ENCODE results near the gene ANGPTL4.
A peak's percentile ranks its signal among the peaks of the same experiment; 100 is the strongest.
"Not testable (repeated sequence)": the region's sequence is repeated elsewhere in the genome, so short reads cannot be mapped to it uniquely, and the experiment has no call there.

ANGPTL4 gene

GRCh38 chr19:8386419-8386818, 22.5 kb downstream of the ANGPTL4 start:
- H3K27me3 Mint-ChIP-seq; ATAC-seq (ENCODE audit: low read depth); H3K4me1 Mint-ChIP-seq; H3K4me3 Mint-ChIP-seq; H3K36me3 Mint-ChIP-seq; H3K9me3 Mint-ChIP-seq; DNase-seq (ENCODE audit: low spot score in 2 of 2); H3K27ac Mint-ChIP-seq: not testable (repeated sequence)

- Mint-ChIP-seq H3K27me3 (no peaks in the 10 kb centered on the region), H3K27ac (no peak overlapping the region), H3K4me3 (no peak overlapping the region), H3K4me1 (peaks cover 8% of the 10 kb centered on the region), H3K9me3 (no peaks in the 10 kb centered on the region), H3K36me3 (no peaks in the 10 kb centered on the region)
- DNase-seq (ENCODE audit: low spot score in 2 of 2) = no peak
- no peak for ATAC-seq (ENCODE audit: low read depth)
Observed at GRCh38 chr19:8386990-8387389, 23.0 kb downstream of the ANGPTL4 start.

DNA sequence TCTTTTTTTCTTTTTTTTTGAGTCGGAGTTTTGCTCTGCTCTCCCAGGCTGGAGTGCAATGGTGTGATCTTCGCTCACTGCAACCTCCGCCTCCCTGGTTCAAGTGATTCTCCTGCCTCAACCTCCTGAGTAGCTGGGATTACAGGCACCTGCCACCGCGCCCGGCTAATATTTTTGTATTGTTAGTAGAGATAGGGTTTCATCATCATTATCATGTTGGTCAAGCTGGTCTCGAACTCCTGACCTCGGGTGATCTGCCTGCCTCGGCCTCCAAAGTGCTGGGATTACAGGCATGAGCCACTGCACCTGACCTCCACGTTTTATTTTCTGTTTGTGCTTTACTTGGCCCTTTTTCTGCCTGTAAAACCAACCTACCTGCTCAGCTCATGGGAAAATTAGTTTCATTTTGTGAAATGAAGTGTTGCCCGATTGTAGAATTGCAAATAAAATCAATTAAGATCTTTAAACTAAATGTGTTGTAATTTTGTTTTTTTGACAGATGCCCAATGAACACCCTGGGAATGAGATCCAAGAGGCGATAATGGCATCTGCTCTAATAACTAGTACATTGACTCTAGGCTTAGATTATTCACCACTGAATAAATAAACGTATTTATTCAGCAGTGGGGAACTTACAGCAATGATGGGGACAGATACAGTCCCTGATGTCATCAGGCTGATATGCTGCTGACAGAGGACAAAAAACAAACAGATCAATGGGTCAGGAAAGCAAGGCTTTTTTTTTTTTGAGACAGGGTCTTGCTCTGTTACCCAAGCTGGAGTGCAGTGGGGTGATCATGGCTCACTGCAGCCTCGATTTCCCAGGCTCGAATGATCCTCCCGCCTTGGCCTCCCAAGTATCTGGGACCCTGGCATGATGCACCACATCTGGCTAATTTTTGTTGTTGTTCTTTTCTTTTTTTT, 24.0 kb downstream of the ANGPTL4 start:
- ATAC-seq (ENCODE audit: low read depth) (no peak), DNase-seq (ENCODE audit: low spot score in 2 of 2) (no peak)
- H3K27me3 Mint-ChIP-seq = no peaks in the 10 kb centered on the region
- H3K4me3 Mint-ChIP-seq = no peak overlapping the region
- H3K36me3 Mint-ChIP-seq = no peaks in the 10 kb centered on the region
- no peaks in the 10 kb centered on the region for H3K9me3 Mint-ChIP-seq
- H3K27ac Mint-ChIP-seq = peak overlapping the region; percentile 20
- H3K4me1 Mint-ChIP-seq = peaks cover 8% of the 10 kb centered on the region

DNA sequence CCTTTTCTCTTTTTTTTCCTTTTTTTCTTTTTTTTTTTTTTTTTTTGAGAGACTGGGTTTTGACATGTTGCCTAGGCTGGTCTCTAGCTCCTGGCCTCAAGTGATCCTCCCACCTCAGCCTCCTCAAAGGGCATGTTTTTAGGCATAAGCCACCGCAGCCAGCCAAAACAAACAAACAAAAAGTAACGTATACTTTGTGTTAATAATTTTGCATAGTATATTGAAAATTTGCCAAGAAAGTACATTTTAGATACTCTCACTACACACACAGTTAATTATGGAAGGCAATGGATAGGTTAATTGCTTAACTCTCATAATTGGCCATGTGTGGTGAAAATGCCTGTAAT, 24.6 kb downstream of the ANGPTL4 start:
- no peak for DNase-seq (ENCODE audit: low spot score in 2 of 2)
- Mint-ChIP-seq H3K9me3 (no peaks in the 10 kb centered on the region), H3K4me1 (peaks cover 8% of the 10 kb centered on the region), H3K4me3 (no peak overlapping the region), H3K27me3 (no peaks in the 10 kb centered on the region), H3K36me3 (no peaks in the 10 kb centered on the region), H3K27ac (no peak overlapping the region)
- no peak for ATAC-seq (ENCODE audit: low read depth)

DNA sequence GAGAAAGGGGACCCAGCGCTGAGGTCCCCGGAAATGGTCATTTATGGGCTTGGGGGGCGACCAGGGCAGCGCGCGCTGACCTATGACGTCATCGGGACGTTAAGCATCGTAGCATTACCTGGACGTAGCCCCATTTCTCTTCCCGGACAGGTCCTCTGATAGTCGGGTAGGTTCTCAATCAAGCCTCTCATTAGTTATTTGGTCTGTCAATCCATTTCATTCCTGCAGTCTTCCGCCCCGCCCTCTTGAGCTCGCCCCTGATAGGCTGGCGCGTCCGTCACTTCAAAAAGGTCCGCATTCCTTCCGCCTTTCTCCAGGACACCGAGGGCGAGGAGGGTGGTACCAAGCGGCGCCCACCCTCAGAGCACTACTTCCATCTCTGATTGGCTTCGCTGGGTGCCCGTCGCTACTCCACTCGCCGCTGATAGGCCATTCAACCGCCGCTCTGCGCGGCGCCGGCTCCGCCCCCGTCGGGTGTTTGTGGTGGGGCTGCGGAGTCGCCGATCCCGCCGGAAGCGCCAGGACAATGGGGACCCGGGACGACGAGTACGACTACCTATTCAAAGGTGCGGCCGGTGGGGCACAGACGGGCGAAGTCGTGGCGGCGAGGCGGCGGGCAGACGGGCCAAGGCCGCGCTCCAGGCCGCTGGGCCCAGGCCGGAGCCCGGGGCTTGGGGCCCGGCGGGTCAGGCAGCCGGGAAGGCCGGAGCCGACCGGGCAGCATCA, 26.1 kb downstream of the ANGPTL4 start, which contains the start of gene RAB11B:
Gene RAB11B (plus strand): TSS at position 470 of the 726 bp plus-strand sequence. CDS start 57 bp downstream, at position 527.
- DNase-seq (ENCODE audit: low spot score in 2 of 2) (peak; percentile 88 to 96), ATAC-seq (ENCODE audit: low read depth) (peak; percentile 85)
- H3K4me3 Mint-ChIP-seq = peak within 1 kb of the TSS; percentile 92
- peak within 1 kb of the TSS; percentile 88 for H3K27ac Mint-ChIP-seq
- H3K27me3 Mint-ChIP-seq = no peaks in the 10 kb centered on the region
- no peaks in the 10 kb centered on the region for H3K9me3 Mint-ChIP-seq
- H3K36me3 Mint-ChIP-seq = no peaks in the 10 kb centered on the region
- H3K4me1 Mint-ChIP-seq = peaks cover 11% of the 10 kb centered on the region

DNA sequence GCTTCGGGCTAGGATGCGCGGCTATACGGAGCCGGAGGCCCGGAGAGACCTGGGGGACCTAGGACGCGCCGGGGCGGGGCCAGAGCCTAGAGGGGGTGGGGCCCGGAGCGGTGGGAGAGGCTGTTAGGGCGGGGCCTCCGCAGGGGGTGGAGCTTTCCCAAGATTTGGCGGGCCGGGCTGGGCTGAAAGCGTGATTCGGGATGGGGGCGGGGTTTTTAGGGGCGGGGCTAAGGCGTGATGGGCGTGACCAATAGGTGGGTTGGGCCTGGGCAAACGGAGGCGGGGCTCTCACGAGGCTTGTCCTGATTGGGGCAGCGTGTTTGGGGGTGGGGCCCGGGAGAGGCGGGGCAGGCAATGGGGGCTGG, 26.6 kb downstream of the ANGPTL4 start:
- no peaks in the 10 kb centered on the region for H3K9me3 Mint-ChIP-seq
- DNase-seq (ENCODE audit: low spot score in 2 of 2) (peak; percentile 84 to 86), ATAC-seq (ENCODE audit: low read depth) (peak; percentile 58)
- peak overlapping the region; percentile 88 for H3K27ac Mint-ChIP-seq
- no peaks in the 10 kb centered on the region for H3K36me3 Mint-ChIP-seq
- H3K27me3 Mint-ChIP-seq = no peaks in the 10 kb centered on the region
- H3K4me3 Mint-ChIP-seq = peak overlapping the region; percentile 83
- H3K4me1 Mint-ChIP-seq = peaks cover 11% of the 10 kb centered on the region

GRCh38 chr19:8391198-8392016, 27.5 kb downstream of the ANGPTL4 start:
- H3K27ac Mint-ChIP-seq = no peak overlapping the region
- H3K9me3 Mint-ChIP-seq = no peaks in the 10 kb centered on the region
- ATAC-seq (ENCODE audit: low read depth) (no peak), DNase-seq (ENCODE audit: low spot score in 2 of 2) (no peak)
- no peaks in the 10 kb centered on the region for H3K27me3 Mint-ChIP-seq
- H3K4me1 Mint-ChIP-seq = peaks cover 15% of the 10 kb centered on the region
- peaks cover 2% of the 10 kb centered on the region for H3K36me3 Mint-ChIP-seq
- H3K4me3 Mint-ChIP-seq = peak overlapping the region; percentile 83

GRCh38 chr19:8392017-8392591, 28.1 kb downstream of the ANGPTL4 start:
- H3K4me1 Mint-ChIP-seq = peaks cover 21% of the 10 kb centered on the region
- H3K4me3 Mint-ChIP-seq = no peak overlapping the region
- H3K36me3 Mint-ChIP-seq = peaks cover 3% of the 10 kb centered on the region
- H3K27ac Mint-ChIP-seq = no peak overlapping the region
- DNase-seq (ENCODE audit: low spot score in 2 of 2) (no peak), ATAC-seq (ENCODE audit: low read depth) (no peak)
- no peaks in the 10 kb centered on the region for H3K9me3 Mint-ChIP-seq
- H3K27me3 Mint-ChIP-seq = no peaks in the 10 kb centered on the region

DNA sequence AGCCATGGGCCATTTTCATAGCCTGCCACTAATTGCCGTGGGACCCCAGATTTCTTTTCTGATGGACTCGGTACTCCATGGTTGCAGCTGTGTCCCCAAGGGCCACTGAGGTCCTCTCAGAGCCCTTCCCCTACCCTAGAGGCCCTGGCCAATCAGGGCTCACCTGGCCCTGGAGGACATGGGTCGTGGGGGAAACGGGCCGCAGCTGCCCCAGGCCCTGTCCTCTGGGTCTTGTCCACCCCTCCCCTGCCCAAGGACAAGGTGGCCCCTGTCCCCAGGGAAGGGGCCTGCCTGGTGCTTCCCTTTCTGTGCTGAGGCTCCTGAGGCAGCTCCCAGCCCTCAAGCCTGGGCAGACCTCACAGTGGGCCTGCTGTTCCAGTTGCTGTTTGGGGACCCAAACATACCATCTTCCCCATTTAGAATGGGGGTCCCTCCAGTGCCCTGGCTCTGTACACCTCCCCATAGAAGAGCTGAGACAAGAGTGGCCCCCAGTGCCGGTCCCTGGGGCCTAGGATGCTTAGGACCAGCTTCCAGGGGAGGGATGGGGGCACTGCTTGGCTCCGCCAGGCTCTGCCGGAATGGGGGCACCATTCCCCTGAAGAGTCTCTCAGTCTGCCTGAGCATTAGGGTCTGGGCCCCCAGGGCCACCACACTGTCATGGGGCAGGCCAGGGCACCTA, 29.4 kb downstream of the ANGPTL4 start:
- DNase-seq (ENCODE audit: low spot score in 2 of 2) = no peak
- no peak for ATAC-seq (ENCODE audit: low read depth)
- Mint-ChIP-seq H3K27ac (peak overlapping the region; percentile 71), H3K27me3 (no peaks in the 10 kb centered on the region), H3K4me3 (no peak overlapping the region), H3K36me3 (peaks cover 6% of the 10 kb centered on the region), H3K4me1 (peaks cover 27% of the 10 kb centered on the region), H3K9me3 (no peaks in the 10 kb centered on the region)

- no peak overlapping the region for H3K4me3 Mint-ChIP-seq
- DNase-seq (ENCODE audit: low spot score in 2 of 2) (no peak), ATAC-seq (ENCODE audit: low read depth) (no peak)
- no peak overlapping the region for H3K27ac Mint-ChIP-seq
- no peaks in the 10 kb centered on the region for H3K27me3 Mint-ChIP-seq
- no peaks in the 10 kb centered on the region for H3K9me3 Mint-ChIP-seq
- peaks cover 6% of the 10 kb centered on the region for H3K36me3 Mint-ChIP-seq
- peaks cover 27% of the 10 kb centered on the region for H3K4me1 Mint-ChIP-seq
Observed at GRCh38 chr19:8393871-8394250, 29.9 kb downstream of the ANGPTL4 start.

DNA sequence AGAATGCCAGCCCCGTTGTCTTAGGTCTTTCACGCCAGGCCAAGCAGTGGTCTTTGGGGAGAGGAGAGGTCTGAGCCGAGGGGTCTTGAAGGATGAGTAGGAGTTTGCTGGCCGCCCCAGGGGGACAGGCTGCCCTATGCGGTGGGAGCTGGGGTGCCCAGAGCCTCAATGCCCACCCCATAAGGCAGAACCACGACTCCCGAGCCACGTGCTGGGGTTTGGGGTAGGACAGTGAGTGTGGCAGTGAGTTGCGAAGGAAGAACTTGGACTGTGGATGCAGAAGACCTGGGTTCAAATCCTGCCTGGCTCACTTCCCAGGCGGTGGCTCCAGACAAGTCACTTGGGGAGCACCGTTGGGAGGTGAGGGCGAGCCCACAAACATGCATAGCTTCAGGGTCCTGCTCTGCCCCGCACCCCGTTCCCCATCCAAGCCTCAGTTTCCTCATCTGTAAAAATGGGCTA, 31.7 kb downstream of the ANGPTL4 start:
- Mint-ChIP-seq H3K27ac (no peak overlapping the region), H3K36me3 (peaks cover 11% of the 10 kb centered on the region), H3K27me3 (no peaks in the 10 kb centered on the region), H3K4me3 (no peak overlapping the region), H3K4me1 (peaks cover 26% of the 10 kb centered on the region), H3K9me3 (no peaks in the 10 kb centered on the region)
- DNase-seq (ENCODE audit: low spot score in 2 of 2) = no peak
- no peak for ATAC-seq (ENCODE audit: low read depth)

DNA sequence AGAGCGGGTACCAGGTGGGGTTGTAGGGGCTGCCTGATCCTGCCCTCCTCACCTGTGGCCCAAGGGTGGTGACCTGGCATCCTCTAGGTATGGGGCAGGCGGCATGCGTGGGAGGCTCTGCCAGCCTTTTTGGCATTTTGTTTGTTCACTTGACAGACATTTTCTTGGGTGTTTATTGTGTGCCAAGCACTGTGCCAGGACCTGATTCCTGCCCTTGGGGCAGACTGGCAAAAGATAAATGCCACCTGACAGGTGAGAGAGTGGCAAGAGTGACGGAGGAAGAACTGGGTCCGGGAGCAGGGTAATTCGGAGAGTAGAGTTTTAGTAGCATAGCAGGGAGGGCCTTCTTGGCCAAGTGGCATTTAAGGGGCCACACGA, 32.2 kb downstream of the ANGPTL4 start:
- H3K9me3 Mint-ChIP-seq = no peaks in the 10 kb centered on the region
- DNase-seq (ENCODE audit: low spot score in 2 of 2) = no peak
- H3K4me1 Mint-ChIP-seq = peaks cover 22% of the 10 kb centered on the region
- no peaks in the 10 kb centered on the region for H3K27me3 Mint-ChIP-seq
- ATAC-seq (ENCODE audit: low read depth) = no peak
- H3K4me3 Mint-ChIP-seq = no peak overlapping the region
- H3K36me3 Mint-ChIP-seq = peaks cover 11% of the 10 kb centered on the region
- peak overlapping the region; percentile 10 for H3K27ac Mint-ChIP-seq

DNA sequence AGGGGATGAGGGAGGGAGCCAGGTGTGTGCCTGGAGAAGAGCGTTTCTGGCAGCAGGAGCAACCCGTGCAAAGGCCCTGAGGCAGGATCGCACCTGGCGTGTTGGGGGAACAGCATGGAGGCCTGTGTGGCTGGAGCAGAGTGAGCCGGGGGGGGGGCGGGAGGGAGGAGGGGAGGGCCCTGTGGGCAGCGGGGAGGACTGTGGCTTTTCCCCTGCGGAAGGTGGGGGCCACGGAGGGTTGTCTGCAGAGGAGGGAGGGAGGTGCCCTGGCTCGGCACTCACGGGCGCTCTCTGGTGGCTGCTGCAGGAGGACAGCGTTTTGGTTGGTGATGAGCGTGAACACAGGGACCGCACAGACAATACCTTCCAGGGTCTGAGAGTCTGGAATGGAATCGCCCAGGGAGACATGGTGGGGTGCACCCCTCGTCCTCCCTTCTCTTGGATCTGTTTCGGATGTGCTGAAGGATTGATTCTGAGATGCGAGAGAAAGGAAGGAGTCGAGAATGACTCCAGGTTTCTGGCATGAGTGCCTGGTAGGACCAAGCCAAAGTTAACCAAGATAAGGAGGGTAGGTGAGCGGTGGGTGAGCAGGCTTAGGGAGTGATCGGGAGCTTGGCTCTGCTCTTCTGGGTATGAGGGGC, 32.7 kb downstream of the ANGPTL4 start:
- peak; percentile 94 for ATAC-seq (ENCODE audit: low read depth)
- Mint-ChIP-seq H3K27me3 (no peaks in the 10 kb centered on the region), H3K9me3 (no peaks in the 10 kb centered on the region), H3K4me1 (peaks cover 20% of the 10 kb centered on the region), H3K27ac (peak overlapping the region; percentile 10), H3K36me3 (peaks cover 11% of the 10 kb centered on the region), H3K4me3 (no peak overlapping the region)
- peak; percentile 54 to 62 for DNase-seq (ENCODE audit: low spot score in 2 of 2)
